IPS DF 6.9 (cell line): Measurements from ENCODE around the gene LETM1.

ENCODE experiments used
- DNase-seq: peaks from one replicate; pipeline ENCODE4 v3.0.0-alpha.2; 2013; ENCODE audit warnings: low read depth, low spot score
- H3K27ac ChIP-seq: one replicate; pipeline ENCODE4 v1.5.1; 2013; ENCODE audit warnings: low read length, control low read depth
- H3K27me3 ChIP-seq: 2 replicates; pipeline ENCODE4 v1.6.1; 2013; ENCODE audit warnings: mild to moderate bottlenecking, low read length; ENCODE audit not compliant: control insufficient read depth, insufficient read depth
- H3K36me3 ChIP-seq: 2 replicates; pipeline ENCODE4 v1.6.1; 2013; ENCODE audit warnings: low read length; ENCODE audit not compliant: control insufficient read depth, insufficient read depth
- H3K4me1 ChIP-seq: 2 replicates; pipeline ENCODE4 v1.6.1; 2013; ENCODE audit warnings: low read length; ENCODE audit not compliant: control insufficient read depth, insufficient read depth
- H3K4me3 ChIP-seq: 2 replicates; pipeline ENCODE4 v1.5.1; 2013; ENCODE audit warnings: mild to moderate bottlenecking, low read length
- H3K9me3 ChIP-seq: 2 replicates; pipeline ENCODE4 v1.6.1; 2013; ENCODE audit warnings: low read length, inconsistent platforms; ENCODE audit not compliant: control insufficient read depth, insufficient read depth
- WGBS: extraction: QIAGEN DNeasy Blood & Tissue Kit; methylation state at CpG from one replicate; pipeline ENCODE4 v1.1.7; 2013; ENCODE audit warnings: mixed read lengths, missing lambda C conversion rate; ENCODE audit not compliant: insufficient read length, insufficient coverage; 5-methylcytosine and 5-hydroxymethylcytosine counted together

The LETM1 gene

DNA sequence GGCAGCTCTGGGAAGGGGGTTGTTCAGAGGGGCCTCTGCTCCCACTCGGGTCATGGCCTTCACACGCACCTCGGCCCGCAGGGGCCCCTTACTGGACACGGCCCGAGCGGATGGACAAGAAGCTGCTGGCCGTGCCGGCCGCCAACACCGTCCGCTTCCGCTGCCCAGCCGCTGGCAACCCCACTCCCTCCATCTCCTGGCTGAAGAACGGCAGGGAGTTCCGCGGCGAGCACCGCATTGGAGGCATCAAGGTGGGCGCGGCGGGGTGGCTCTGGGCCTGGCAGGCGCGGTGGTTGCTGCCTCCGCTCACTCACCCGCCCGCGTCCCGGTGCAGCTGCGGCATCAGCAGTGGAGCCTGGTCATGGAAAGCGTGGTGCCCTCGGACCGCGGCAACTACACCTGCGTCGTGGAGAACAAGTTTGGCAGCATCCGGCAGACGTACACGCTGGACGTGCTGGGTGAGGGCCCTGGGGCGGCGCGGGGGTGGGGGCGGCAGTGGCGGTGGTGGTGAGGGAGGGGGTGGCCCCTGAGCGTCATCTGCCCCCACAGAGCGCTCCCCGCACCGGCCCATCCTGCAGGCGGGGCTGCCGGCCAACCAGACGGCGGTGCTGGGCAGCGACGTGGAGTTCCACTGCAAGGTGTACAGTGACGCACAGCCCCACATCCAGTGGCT, 54.5 kb downstream of the LETM1 start:
- no peaks in the 10 kb centered on the region; the same call in 1 of the 2 replicates for H3K4me1 ChIP-seq
- no peaks in the 10 kb centered on the region for H3K9me3 ChIP-seq
- no CpG with 5 or more reads among the region's 56 CpGs for WGBS
- DNase-seq, result no peak
- H3K27me3 ChIP-seq, result no peaks in the 10 kb centered on the region
- H3K4me3 ChIP-seq, result no peak overlapping the region
- peaks cover 23% of the 10 kb centered on the region for H3K36me3 ChIP-seq
- H3K27ac ChIP-seq, result no peak overlapping the region

DNA sequence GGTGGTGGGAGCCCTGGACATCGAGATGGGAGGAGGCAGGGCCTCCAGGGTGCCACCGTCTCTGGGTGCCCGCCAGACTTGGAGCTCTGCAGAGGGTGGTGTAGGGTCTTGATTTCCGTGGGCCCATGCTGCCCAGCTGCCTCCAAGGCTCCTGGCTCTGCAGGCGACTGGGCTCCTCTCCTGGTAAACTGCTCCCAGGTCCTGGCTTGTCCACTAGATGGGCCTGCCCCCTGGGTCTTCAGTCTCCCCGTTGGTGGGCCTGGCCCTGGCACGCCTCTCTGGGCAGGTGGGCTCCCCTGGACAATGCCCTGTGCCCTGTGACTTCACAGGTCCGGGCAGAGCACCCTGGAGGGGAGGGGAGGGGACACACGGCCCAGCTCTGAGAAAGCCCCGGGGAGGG, 55.2 kb downstream of the LETM1 start:
- no peak overlapping the region for H3K27ac ChIP-seq
- H3K9me3 ChIP-seq, result no peaks in the 10 kb centered on the region
- peaks cover 20% of the 10 kb centered on the region for H3K36me3 ChIP-seq
- H3K4me1 ChIP-seq, result no peaks in the 10 kb centered on the region; the same call in 1 of the 2 replicates
- H3K27me3 ChIP-seq, result no peaks in the 10 kb centered on the region
- no CpG with 5 or more reads among the region's 10 CpGs for WGBS
- no peak overlapping the region for H3K4me3 ChIP-seq
- no peak for DNase-seq

DNA sequence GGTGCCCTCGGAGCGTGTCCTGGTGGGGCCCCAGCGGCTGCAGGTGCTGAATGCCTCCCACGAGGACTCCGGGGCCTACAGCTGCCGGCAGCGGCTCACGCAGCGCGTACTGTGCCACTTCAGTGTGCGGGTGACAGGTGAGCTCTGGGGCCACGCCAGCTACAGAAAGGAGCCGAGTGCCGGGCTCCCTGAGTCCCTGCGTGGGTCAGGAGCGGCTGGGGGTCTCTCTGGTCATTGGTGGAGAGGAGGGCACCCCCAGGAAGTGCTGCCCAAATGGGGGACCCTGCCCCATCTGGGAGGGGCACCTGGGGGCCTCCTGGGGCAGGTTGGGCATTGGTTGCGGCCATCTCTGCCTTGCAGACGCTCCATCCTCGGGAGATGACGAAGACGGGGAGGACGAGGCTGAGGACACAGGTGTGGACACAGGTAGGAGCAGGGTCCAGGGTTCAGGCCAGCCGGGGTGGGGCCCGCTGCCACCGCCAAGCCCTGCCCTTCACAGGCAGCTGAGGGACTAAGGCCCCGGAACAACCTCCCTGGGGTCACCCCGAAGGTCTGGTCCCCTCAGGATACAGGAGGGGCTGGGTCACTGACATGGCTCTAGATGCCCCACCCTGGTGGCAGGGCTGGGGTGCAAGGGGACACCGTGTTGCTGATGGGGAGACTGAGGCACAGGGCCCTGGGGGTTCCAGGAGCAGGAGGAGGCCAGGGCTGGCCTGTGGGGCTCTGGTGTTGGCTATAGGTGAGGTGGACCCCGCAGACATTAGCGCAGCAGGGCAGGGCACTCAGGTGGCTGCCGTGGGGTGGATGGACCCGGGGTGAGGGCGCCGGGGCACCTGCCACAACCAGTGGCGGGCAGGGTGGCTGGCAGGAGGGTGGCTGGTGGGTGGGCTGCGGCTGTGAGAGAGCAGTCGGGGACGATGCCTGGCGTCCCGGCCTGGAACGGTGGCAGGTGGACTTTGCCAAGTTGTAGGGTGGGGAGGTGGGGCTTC, 56.3 kb downstream of the LETM1 start:
- Histone ChIP-seq H3K27me3 (no peaks in the 10 kb centered on the region; the same call in 1 of the 2 replicates), H3K27ac (no peak overlapping the region), H3K9me3 (no peaks in the 10 kb centered on the region), H3K4me1 (no peaks in the 10 kb centered on the region; the same call in 1 of the 2 replicates), H3K4me3 (no peak overlapping the region), H3K36me3 (peaks cover 18% of the 10 kb centered on the region)
- no peak for DNase-seq
- WGBS, result no CpG with 5 or more reads among the region's 41 CpGs

DNA sequence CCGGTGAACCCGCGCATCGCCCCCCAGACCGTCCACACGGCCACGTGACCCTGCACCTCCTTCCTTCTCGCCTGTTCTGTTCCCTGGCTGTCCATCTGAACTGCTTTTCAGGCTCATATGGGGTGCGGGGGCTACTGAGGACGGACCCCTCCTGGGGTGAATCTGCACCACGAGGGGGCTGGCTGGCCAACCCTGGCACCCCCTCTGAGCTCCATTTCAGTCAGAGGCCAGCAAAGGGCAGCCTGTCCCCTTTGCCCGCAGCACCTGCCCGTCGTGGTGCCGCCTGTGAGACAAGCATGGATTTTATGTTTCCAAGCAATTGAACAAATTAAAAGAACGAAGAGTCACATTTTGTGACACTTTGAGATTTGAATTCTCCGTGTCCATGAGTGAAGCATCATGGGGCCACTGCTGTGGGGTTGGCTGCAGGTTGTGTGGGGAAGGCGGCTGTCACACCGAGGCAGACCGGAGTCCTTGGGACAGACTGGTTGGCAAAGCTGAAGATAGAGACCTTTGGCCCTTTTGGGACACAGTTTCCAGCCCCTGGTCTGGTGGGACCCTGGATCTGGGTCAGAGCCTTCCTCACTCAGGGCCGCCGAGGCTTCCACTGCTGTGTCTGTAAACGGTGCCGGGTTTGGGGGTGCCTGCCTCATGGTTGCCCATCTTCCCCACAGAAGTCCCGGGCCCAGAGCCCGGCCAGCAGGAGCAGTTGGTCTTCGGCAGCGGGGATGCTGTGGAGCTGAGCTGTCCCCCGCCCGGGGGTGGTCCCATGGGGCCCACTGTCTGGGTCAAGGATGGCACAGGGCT, 57.2 kb downstream of the LETM1 start:
- H3K9me3 ChIP-seq, result no peaks in the 10 kb centered on the region
- H3K4me3 ChIP-seq, result no peak overlapping the region
- no peak for DNase-seq
- no CpG with 5 or more reads among the region's 30 CpGs for WGBS
- no peak overlapping the region for H3K27ac ChIP-seq
- H3K27me3 ChIP-seq, result peaks cover 5% of the 10 kb centered on the region; the same call in 1 of the 2 replicates
- peaks cover 1% of the 10 kb centered on the region for H3K4me1 ChIP-seq
- H3K36me3 ChIP-seq, result peaks cover 14% of the 10 kb centered on the region

DNA sequence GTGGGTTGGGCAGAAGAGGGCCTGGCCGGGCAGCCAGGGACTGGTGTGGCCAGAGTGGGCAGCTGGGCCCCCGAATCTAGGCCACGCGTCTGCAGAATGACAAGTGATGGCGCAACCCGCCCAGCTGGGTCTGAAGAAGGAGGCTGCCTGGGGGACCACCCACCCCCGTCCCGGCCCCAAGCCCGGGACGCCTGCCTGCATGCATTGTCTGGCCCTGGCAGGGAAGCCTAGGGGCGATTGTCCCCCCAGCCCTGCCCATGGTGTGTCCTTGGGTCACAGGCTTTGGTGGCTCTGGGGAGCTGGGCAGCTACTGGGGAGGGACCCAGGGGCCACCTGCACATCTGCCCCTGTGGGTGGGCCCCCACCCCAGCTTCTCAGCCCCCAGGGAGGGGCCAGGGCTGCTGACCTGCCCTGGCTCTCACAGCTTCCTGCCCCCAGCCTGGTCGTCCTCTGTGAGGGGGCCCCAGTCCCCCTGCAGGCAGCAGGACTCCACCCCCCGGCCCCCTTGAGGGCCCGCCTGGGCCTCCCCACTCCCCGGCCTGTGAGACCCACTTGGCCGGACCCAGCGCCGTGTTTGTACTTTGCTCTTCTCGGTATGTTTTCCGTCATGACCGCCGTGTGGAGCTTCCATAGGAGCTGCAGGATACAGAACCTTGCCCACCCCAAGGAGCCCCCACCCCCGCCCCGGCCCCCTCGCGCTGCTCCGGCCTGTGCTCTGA, 57.9 kb downstream of the LETM1 start:
- Histone ChIP-seq H3K36me3 (peaks cover 11% of the 10 kb centered on the region), H3K4me1 (peaks cover 2% of the 10 kb centered on the region), H3K9me3 (no peaks in the 10 kb centered on the region), H3K4me3 (no peak overlapping the region), H3K27me3 (peaks cover 5% of the 10 kb centered on the region; the same call in 1 of the 2 replicates), H3K27ac (no peak overlapping the region)
- no peak for DNase-seq
- WGBS, result no CpG with 5 or more reads among the region's 27 CpGs

DNA sequence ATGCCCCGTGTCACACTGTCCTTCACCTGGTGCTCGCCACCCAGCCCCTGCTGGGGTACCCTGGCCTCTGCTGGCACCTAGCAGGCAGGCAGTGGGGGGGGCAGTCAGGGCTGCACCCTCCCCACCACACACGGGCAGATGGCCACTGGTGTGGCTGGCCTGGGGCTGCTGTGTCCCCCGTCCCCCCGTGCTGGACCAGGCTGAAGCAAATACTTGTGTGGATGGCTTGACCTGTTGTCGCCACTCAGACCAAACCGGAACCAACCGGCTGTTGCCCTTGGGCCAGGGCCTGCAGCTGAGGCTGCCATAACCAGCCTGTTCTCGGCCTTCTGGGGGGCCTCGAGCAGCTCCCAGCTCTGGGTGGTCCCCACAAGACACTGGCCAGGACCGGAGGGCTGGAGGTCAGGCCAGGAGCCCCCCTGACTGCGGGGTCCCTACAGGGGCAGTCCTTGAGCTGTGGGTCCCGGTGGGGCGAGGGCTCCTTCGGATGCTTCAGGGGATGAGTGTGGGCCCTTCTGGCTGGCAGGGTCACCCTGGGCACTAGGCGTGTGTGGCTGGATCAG, 58.6 kb downstream of the LETM1 start:
- Histone ChIP-seq H3K9me3 (no peaks in the 10 kb centered on the region), H3K4me3 (no peak overlapping the region), H3K4me1 (peaks cover 2% of the 10 kb centered on the region), H3K27ac (no peak overlapping the region), H3K27me3 (peaks cover 5% of the 10 kb centered on the region; the same call in 1 of the 2 replicates), H3K36me3 (peaks cover 7% of the 10 kb centered on the region; the same call in 1 of the 2 replicates)
- DNase-seq, result no peak
- WGBS, result no CpG with 5 or more reads among the region's 16 CpGs

DNA sequence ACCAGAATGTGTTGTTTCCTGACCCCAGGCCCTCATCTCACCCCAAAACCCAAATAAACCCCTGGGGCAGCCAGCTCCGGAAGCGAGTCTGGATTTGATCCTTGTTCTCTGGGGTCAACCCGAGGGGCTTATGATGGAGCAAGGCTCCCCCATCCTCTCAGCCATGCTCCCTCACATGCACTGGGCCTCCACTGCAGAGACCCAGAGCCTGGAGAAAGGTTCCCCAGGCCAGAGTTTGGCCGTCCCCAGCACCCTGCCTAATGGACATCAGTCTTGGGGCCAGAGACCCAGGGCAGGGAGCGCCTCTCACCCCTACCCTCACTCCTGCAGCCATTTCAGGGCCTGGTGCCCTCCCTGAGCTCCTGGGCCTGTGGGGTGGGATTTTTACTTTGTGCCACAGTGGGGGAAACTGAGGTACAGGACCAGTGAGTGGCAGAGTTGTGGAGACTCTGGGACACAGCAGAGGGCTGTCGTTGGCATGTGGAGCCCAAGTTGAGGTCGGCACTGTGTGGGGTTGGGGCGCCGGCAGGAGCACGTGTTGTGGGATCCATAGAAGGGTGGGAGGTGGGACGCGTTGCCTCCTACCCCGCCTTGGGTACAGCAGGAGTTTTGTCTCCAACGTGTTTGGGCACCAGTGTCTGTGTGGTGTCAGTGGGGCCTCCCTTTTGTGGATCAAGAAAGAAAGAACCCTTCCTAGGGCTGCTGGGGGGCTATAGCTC, 59.3 kb downstream of the LETM1 start:
- Histone ChIP-seq H3K4me1 (peaks cover 2% of the 10 kb centered on the region), H3K27ac (no peak overlapping the region), H3K4me3 (no peak overlapping the region), H3K36me3 (peaks cover 5% of the 10 kb centered on the region; the same call in 1 of the 2 replicates), H3K27me3 (peaks cover 9% of the 10 kb centered on the region; the same call in 1 of the 2 replicates), H3K9me3 (no peaks in the 10 kb centered on the region)
- WGBS, result no CpG with 5 or more reads among the region's 14 CpGs
- DNase-seq, result no peak

DNA sequence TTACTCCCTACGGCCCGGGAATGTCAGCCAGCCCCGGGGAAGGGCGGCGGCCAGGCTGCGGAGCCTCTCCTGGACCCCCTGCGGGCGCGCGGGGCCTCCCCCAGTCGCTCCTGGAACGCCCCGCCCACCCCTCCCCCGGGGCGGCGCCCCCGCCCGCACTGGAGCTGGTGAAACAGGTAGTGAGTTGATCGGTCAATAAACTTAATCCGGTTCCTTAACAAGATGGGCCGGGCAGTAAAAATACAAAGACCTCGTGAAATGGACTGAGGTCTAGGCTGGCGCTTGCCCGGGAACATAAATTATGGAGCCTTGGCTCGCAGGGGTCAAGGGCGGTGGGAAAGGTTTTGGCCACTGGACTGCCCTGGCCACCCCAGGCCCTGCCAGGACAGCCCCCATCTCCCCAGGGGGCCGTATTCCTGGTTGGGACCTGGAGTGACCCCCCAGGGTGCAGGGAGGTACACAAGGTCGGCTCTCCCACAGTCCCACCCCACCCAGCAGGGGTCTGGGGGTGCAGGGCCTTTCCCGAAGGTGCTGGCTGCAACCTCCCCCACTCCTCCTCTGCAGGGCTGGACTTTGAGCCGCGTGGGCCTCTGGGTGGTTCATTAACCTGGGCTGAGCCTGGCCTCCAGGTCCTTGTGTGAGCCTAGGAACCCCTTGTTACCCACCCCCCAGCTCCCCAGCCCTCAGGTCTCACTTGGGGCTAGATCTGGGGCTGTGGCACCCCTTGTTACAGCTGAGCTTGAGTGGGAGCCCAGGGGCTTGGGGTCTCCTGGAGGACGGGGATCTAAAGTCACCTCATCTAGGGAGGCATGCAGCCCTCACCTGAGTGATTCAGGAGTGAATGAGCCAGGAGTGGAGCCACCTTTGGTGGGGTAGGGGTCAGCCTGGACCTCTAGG, 60.4 kb downstream of the LETM1 start:
- no peak for DNase-seq
- H3K27ac ChIP-seq, result no peak overlapping the region
- no CpG with 5 or more reads among the region's 32 CpGs for WGBS
- H3K4me3 ChIP-seq, result peak overlapping the region; percentile 74; the same call in 1 of the 2 replicates
- H3K9me3 ChIP-seq, result no peaks in the 10 kb centered on the region
- peaks cover 3% of the 10 kb centered on the region; the same call in 1 of the 2 replicates for H3K36me3 ChIP-seq
- H3K27me3 ChIP-seq, result peaks cover 10% of the 10 kb centered on the region; the same call in 1 of the 2 replicates
- H3K4me1 ChIP-seq, result peaks cover 3% of the 10 kb centered on the region
